ENCODE measurements around the gene GRK5.

DNA sequence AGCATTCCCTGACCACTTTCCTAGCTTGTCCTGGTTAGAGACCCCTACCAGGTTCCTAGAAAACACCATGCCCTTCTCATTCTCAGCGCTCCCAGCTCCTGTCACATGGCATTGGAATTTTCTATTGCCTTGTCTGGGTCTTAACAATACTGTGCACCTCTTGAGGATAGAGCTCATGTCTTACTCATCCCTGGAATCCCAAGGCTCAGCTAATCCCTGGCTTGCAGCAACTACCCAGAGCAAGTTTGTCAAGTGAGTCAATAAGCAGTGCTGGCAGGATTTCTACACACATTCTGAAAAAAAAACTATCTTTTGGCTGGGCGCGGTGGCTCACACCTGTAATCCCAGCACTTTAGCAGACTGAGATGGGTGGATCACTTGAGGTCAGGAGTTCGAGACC lies 17.0 kb upstream of the GRK5 start:
- TF ChIP-seq, protein P1, sequence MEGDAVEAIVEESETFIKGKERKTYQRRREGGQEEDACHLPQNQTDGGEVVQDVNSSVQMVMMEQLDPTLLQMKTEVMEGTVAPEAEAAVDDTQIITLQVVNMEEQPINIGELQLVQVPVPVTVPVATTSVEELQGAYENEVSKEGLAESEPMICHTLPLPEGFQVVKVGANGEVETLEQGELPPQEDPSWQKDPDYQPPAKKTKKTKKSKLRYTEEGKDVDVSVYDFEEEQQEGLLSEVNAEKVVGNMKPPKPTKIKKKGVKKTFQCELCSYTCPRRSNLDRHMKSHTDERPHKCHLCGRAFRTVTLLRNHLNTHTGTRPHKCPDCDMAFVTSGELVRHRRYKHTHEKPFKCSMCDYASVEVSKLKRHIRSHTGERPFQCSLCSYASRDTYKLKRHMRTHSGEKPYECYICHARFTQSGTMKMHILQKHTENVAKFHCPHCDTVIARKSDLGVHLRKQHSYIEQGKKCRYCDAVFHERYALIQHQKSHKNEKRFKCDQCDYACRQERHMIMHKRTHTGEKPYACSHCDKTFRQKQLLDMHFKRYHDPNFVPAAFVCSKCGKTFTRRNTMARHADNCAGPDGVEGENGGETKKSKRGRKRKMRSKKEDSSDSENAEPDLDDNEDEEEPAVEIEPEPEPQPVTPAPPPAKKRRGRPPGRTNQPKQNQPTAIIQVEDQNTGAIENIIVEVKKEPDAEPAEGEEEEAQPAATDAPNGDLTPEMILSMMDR (IDR thresholded peaks at IDR 0.05 in 4 of 5, conservative IDR thresholded peaks at IDR 0.05 in 1 of 5): no peak
- TF ChIP-seq POLR2A (IDR thresholded peaks at IDR 0.05): no peak
